ENCODE results near the gene FBRS.

The FBRS gene

GRCh38 chr16:30664616-30665109 is 6.4 kb downstream of the FBRS start:
- no peak overlapping the region for H3K4me3 ChIP-seq (ENCODE audit: low read depth, low read length)
- TF ChIP-seq CTCF (IDR thresholded peaks at IDR 0.05; ENCODE audit: control insufficient read depth, extremely low read depth, insufficient read depth) = no peak
- DNase-seq (ENCODE audit: low read depth) = no peak

GRCh38 chr16:30665155-30665829 is 7.1 kb downstream of the FBRS start:
- TF ChIP-seq CTCF (IDR thresholded peaks at IDR 0.05; ENCODE audit: control insufficient read depth, extremely low read depth, insufficient read depth) = no peak
- no peak for DNase-seq (ENCODE audit: low read depth)
- no peak overlapping the region for H3K4me3 ChIP-seq (ENCODE audit: low read depth, low read length)

GRCh38 chr16:30665830-30666190 is 7.6 kb downstream of the FBRS start:
- H3K4me3 ChIP-seq (ENCODE audit: low read depth, low read length) = no peak overlapping the region
- no peak for DNase-seq (ENCODE audit: low read depth)
- TF ChIP-seq CTCF (IDR thresholded peaks at IDR 0.05; ENCODE audit: control insufficient read depth, extremely low read depth, insufficient read depth) = no peak

- no peak for DNase-seq (ENCODE audit: low read depth)
- no peak overlapping the region for H3K4me3 ChIP-seq (ENCODE audit: low read depth, low read length)
- no peak for TF ChIP-seq CTCF (IDR thresholded peaks at IDR 0.05; ENCODE audit: control insufficient read depth, extremely low read depth, insufficient read depth)
Measured at GRCh38 chr16:30666681-30667080, 8.4 kb downstream of the FBRS start.

- TF ChIP-seq CTCF (IDR thresholded peaks at IDR 0.05; ENCODE audit: control insufficient read depth, extremely low read depth, insufficient read depth) = no peak
- DNase-seq (ENCODE audit: low read depth) = no peak
- no peak overlapping the region for H3K4me3 ChIP-seq (ENCODE audit: low read depth, low read length)
Measured at GRCh38 chr16:30667361-30667905, 9.2 kb downstream of the FBRS start.

GRCh38 chr16:30668393-30668792 is 10.2 kb downstream of the FBRS start:
- no peak for DNase-seq (ENCODE audit: low read depth)
- H3K4me3 ChIP-seq (ENCODE audit: low read depth, low read length) = no peak overlapping the region
- TF ChIP-seq CTCF (IDR thresholded peaks at IDR 0.05; ENCODE audit: control insufficient read depth, extremely low read depth, insufficient read depth) = no peak
